HepG2 (cell line): Measurements from ENCODE around the gene SLC10A1. TPM values are rescaled to one million over a fixed set of nuclear protein-coding genes. Genes with fewer than 3 reads are reported as not detected.

Source experiments
- ARID2 ChIP-seq: sonication (generic); formaldehyde crosslinking; IDR thresholded peaks from 2 replicates; pipeline ENCODE4 v1.8.1; 2022; ENCODE audit warnings: mild to moderate bottlenecking, missing genetic modification reagents, borderline replicate concordance
- BRCA1 ChIP-seq: sonication (generic); formaldehyde crosslinking; IDR thresholded peaks from 2 replicates; pipeline ENCODE4 v1.4.0; 2020; ENCODE audit warnings: missing genetic modification reagents
- FOSL2 ChIP-seq: sonication (generic); formaldehyde crosslinking; IDR thresholded peaks from 2 replicates; pipeline ENCODE4 v1.4.0; 2020; ENCODE audit warnings: missing genetic modification reagents
- GATAD1 ChIP-seq: IDR thresholded peaks from 2 replicates; pipeline ENCODE4 v1.6.1; 2016; ENCODE audit warnings: missing genetic modification reagents, missing compliant biosample characterization
- HNF1A ChIP-seq, 2 experiments: sonication (generic) in 1 of 2; formaldehyde crosslinking in 1 of 2; IDR thresholded peaks; 2 replicates each; pipeline versions ENCODE4 v1.4.0 to v1.6.1; 2016 to 2020; ENCODE audit warnings: borderline replicate concordance in 1 of 2, low read depth in 1 of 2, mild to moderate bottlenecking in 1 of 2, missing genetic modification reagents in 1 of 2
- MXD3 ChIP-seq: IDR thresholded peaks from 2 replicates; pipeline ENCODE4 v1.6.1; 2016; ENCODE audit warnings: mild to moderate bottlenecking, missing biosample characterization, missing genetic modification reagents
- PHB2 ChIP-seq: fragments of 450-650 bp; IDR thresholded peaks from 2 replicates; pipeline ENCODE4 v1.6.1; 2018; ENCODE audit not compliant: partially characterized antibody
- SKIL ChIP-seq: sonication (generic); formaldehyde crosslinking; IDR thresholded peaks from 2 replicates; pipeline ENCODE4 v1.8.0; 2022; ENCODE audit warnings: missing genetic modification reagents, mild to moderate bottlenecking, moderate library complexity, borderline replicate concordance
- TBX2 ChIP-seq: sonication (generic); formaldehyde crosslinking; IDR thresholded peaks from 2 replicates; pipeline ENCODE4 v1.5.0; 2020; ENCODE audit warnings: missing genetic modification reagents, mild to moderate bottlenecking, borderline replicate concordance
- ZBTB43 ChIP-seq: sonication (generic); formaldehyde crosslinking; conservative IDR thresholded peaks from 2 replicates; pipeline ENCODE4 v1.4.0; 2020; ENCODE audit warnings: missing genetic modification reagents
- ZNF513 ChIP-seq: sonication (generic); formaldehyde crosslinking; conservative IDR thresholded peaks from 2 replicates; pipeline ENCODE4 v1.5.0; 2020; ENCODE audit warnings: missing genetic modification reagents
- ZNF574 ChIP-seq: sonication (generic); formaldehyde crosslinking; IDR thresholded peaks from 2 replicates; pipeline ENCODE4 v1.4.0; 2020; ENCODE audit warnings: missing genetic modification reagents
- ZNF652 ChIP-seq: IDR thresholded peaks from 2 replicates; pipeline ENCODE4 v1.6.1; 2016; ENCODE audit warnings: low read depth, borderline replicate concordance
- ZNF83 ChIP-seq: sonication (generic); formaldehyde crosslinking; IDR thresholded peaks from 2 replicates; pipeline ENCODE4 v1.4.0; 2020; ENCODE audit warnings: missing genetic modification reagents, mild to moderate bottlenecking, borderline replicate concordance
- polyA plus RNA-seq, 8 experiments: library from polyadenylated mRNA; depleted of rRNA in 3 of 8; stranded (reverse) in 7 of 8; unstranded in 1 of 8; fragments of >200 nt; fragmentation: Illumina TruSeq in 4 of 8; extraction: Trizol in 4 of 8; gene quantifications; 2 replicates each; pipeline versions ENCODE4 v1.2.1 to v1.2.3, GENCODE V29; 2011 to 2016; ENCODE audit warnings: low read depth in 4 of 8, missing spikeins in 1 of 8, mixed read lengths in 1 of 8; ENCODE audit not compliant: insufficient read depth in 1 of 8
- total RNA-seq, 5 experiments: library from RNA; depleted of rRNA; stranded (reverse); fragments of >200 nt; fragmentation: Illumina TruSeq; extraction: Trizol; gene quantifications; 2 replicates each; pipeline ENCODE4 v1.2.3, GENCODE V29; 2016; ENCODE audit warnings: low read depth in 1 of 5

SLC10A1 gene
- total and polyA plus RNA-seq, 2 of the 13 experiments (the other 11 are each of a cell fraction or from before 2014, with no cell fraction given) = 0.17 TPM; not detected in 1

- TF ChIP-seq ZNF574 (CRISPR knock-in tag) = peak; percentile 3; the same call in 1 of the 2 replicates
- TF ChIP-seq GATAD1 (CRISPR knock-in tag) = peak; percentile 73
- no peak for TF ChIP-seq SKIL
- no peak for TF ChIP-seq ZNF652
- peak; percentile 35 for TF ChIP-seq TBX2 (CRISPR knock-in tag)
- no peak for TF ChIP-seq PHB2
- TF ChIP-seq HNF1A (IDR thresholded peaks at IDR 0.05; ENCODE audit: low read depth) = no peak
- no peak for TF ChIP-seq HNF1A (CRISPR knock-in tag; IDR thresholded peaks at IDR 0.05; ENCODE audit: borderline replicate concordance)
- TF ChIP-seq BRCA1 (CRISPR knock-in tag) = no peak; the same call in 1 of the 2 replicates
- TF ChIP-seq ZBTB43 (CRISPR knock-in tag) = no peak
- no peak for TF ChIP-seq ARID2 (CRISPR knock-in tag)
- TF ChIP-seq FOSL2 (CRISPR knock-in tag) = peak; percentile 24; the same call in 1 of the 2 replicates
- TF ChIP-seq MXD3 (CRISPR knock-in tag) = no peak; the same call in 1 of the 2 replicates
- no peak for TF ChIP-seq ZNF83 (CRISPR knock-in tag)
- no peak for TF ChIP-seq ZNF513 (CRISPR knock-in tag)
Observed at GRCh38 chr14:69767369-69767999, 29.6 kb downstream of the SLC10A1 start (continued).
